CD4-positive, alpha-beta T cell treated with Interleukin-21 for 1 hour (primary cell): ENCODE data around the gene VPS37C.

Experiments
- DNase-seq: peaks from one replicate; pipeline ENCODE4 v3.0.0-alpha.2; 2020

VPS37C gene

DNA sequence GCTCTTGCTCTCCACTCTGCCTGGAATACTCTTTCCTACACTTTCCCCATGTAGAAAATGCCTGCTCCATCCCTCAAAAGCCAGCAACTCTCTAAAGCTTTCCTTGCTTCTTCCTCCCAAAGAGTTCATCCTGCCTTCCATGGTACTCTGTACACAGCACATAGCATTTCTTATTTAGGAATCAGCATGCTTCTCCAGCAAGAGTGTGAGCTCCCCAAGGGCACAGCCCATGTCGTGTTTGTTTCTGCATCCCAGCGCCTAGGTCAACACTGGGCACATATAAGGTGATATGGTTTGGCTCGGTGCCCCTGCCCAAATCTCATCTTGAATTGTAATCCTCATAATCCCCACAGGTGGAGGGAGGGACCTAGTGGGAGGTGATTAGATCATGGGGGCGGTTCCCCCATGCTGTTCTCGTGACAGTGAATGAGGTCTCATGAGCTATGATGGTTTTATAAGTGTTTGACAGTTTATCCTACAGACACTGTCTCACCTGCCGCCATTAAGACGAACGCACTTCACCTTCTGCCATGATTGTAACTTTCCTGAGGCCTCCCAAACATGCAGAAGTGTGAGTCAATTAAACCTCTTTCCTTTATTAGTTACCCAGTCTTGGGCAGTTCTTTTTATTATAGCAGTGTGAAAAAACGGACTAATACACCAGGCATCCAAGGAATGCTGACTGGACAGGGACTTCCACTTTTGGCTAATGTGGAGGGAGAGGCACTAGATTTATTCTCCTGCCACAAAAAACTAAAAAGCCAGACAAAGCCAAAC, 8.2 kb downstream of the VPS37C start:
- DNase-seq, result no peak

DNA sequence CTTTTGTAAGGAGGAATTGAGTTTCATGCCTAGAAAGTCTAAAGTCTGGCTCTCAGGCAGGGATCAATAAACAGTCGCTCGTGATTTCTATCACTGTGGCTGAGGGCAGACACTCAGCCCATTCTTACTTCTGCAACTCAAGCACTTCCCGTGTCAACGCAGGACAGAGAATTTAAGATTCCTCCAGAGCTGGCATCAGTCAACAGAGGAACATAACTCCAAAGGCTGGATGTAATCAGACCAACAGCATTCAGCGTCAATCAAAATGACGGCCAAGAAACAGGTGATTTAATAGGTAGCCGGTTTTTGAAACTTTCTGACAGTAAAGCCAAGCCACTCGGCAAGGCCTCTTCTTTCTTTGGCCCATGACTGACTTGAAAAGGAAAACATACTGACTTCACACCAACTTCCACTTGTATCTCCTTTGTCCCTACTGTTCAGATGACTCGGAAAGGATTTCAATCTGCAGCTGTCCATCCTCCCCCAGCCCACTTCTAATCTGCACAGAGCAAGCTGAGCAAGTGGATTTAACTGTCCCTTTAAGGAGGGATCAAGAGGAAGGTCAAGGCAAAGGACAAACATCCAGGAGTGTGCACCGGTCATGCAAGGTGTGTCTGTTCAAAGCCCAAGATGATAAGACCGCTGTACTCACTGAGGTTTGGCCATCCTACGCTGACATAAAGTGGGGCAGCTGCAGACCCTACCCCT, 9.5 kb downstream of the VPS37C start:
- DNase-seq, result no peak

DNA sequence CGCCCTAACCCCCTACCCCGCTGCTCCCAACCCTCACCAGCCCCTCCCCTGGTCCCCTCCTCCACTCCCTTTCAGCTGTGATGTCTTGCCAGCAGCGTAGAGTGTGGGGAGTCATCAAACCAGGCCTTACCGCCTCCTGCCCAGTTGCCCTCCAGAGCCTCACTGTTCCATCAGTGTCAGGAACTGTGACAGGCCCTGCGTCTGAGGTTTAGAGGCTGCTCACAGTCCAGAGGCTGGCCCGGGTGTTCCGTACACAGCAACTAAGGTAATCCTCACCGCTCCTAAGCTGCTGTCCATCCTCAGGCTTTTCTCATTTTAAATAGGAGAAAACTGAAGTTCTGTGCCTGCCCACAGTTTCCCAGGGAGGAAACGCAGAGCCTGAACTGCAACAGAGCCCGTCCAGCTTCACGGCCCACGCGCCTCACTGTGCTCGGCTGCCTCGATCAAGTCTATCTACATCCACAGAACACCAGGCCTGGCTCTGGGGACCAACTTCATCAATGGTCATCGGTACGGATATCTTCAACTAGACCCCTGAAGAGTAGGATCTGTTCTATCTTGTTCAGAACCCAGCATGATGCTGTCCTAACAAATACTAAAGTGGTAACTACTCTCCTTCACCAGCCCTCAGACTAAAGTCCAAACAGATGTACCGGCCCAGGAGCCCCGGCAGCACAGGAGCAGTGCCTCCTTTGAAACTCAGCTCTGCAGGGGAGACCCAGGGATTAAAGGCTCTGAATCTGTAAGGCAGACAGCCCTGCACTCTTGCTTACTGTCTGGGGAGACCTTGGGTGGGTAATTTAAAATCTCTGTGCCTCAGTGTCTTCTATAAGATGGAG, 10.3 kb downstream of the VPS37C start:
- DNase-seq, result no peak

DNA sequence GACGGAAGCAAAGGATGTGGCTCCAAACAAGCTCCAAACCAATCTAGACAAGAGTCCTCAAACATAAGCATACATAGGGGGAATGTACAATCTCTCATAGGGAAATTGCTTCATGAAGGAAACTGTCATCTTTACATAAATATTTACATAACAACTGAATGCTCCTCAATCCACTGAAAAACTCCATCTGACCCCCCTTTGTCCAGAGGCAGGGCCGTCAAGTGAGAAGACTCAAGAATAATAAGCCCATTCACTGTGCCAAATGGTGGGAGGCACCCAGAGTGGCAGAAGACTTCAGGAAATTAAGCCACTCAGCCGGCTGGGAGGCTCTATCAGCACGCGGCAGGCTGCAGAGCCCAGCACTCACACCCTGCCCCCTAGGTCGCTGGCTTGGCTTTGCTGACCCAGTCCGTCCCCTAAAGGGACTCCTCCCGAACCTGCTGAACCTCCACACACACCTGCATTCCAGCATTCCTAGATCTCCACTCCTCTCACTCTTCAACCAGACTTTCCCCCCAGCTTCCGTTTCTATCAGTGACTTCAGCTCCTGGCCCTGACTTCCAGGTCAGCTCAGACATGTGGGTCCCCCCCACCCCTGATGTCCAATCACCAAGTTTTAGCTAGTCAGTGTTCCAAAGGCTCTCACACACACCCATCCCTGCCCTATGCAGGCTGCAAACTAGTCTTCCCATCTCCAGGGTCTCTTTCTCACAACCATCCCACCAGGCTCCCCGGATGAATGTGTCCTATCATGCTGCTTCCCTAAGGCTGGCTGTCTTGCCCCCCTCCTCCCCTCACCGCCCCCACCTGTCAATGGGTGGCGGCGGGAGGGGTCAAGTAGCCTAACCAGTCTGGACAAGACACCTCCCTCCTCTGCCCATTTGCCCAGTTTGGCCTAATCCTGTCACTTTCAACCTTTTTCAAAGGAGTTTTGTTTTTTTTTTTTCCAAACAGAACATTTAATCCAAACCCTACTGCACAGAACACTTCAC, 11.3 kb downstream of the VPS37C start:
- no peak for DNase-seq

DNA sequence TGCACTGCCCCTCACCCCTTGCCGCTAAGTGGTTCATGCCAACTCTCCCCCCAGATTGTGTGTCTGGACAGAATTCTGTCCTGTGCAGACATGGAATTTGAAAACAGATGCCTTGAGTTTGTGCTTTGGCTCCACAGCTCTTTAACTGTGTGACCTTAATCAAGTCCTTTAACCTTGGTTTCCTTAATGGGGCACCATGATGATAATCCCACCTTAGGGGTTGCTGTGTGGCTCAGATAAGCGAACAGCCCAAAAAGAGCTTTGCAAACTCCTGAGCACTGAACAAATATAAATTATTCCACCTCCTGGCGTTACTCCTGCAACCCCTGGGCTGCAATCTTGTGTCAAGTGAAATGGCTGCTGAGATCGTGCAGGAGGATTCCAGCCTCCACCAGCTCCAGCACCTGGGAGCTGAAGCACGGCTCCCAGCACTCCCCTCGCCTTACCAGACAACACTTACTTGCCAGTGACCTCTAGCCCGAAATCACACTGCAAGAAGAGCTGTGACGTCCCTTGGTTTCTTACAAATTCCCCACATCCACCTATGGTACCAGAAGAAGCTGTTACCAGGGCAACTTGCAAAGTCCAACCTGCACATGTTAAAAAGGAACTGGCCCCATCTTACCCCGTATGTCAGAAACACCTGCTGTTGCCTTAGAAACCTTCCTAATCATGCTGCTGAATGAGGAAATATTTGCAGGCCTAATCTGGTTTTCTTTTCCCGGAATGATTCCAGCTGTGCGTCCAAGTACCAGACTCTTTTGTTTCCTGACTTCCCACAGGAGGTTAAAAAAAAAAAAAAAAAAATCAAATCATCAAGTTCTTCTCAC, 13.2 kb downstream of the VPS37C start:
- no peak for DNase-seq

DNA sequence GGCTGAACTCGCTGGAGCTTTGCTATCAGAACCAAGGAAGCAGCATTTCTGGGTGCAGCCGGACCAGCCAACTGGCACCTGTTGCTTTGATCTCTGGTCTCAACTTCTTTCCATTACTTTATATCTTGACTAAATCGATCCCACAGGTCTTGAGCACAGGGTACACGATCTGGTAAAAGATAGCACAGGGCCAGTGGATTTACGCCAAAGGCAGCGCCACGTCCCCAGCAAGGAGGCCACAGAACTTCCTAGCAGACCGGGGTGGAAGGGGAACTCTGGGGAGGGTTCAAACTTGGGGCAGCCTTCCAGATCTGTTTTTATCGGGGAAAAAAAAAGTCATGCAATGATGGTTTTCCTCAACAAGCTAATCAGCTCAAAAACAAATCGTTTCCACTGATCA, 14.0 kb downstream of the VPS37C start:
- DNase-seq, result no peak

DNA sequence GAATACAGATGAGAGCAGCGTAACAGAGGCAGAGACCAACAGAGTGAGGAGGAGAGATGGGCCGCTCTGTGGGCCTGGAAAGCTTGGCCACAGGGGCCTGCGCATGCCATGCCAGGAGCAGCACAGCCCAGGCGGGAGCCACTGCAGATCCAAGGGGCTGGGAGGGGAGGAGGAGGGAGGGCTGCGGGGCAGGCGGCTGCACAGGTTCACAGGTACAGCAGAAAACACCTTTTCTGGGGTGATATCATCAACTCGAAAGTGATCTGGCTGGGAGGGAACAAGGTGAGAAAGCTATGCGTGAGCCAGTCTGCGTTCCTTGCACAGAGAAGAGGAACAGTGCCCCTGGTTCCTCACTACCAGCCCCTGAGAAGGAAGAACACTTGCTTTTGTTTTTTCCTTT, 14.8 kb downstream of the VPS37C start:
- no peak for DNase-seq

DNA sequence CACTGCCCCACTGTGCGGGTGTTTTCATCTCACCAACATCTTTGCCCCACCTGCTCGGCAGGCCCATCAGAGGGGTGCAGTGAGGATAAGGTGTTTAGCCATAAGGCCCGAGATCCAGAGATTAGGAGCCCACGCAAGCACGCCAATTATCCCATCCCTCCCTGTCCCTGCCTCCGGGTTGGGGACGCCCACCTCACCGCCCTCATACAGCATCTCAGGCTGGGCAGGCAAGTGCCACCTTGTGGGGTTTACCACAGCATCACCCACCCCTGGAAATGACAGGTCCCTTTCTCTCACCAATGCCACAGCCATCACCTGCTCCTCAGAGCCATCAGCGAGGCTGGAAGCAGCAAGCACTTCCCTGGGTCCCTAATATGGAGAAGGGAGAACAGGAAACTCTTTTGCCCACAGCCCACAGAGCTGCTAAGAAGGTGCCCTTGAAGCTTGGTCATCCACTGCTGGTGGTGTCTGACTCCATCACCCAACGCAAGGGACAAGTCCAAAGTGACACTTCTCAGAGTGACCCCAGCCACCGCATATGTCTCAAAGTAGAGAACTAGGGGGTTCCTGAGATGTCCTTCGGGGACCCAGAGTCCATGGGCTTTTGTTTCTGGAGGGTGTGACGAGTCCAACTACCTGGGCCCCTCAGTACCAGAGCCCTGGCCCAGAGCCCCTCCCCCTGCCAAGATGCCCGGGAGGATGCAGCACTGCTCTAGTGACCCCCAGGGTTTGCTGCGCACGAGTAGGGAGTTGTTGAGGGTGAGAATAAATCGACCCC, 15.8 kb downstream of the VPS37C start:
- DNase-seq, result no peak

DNA sequence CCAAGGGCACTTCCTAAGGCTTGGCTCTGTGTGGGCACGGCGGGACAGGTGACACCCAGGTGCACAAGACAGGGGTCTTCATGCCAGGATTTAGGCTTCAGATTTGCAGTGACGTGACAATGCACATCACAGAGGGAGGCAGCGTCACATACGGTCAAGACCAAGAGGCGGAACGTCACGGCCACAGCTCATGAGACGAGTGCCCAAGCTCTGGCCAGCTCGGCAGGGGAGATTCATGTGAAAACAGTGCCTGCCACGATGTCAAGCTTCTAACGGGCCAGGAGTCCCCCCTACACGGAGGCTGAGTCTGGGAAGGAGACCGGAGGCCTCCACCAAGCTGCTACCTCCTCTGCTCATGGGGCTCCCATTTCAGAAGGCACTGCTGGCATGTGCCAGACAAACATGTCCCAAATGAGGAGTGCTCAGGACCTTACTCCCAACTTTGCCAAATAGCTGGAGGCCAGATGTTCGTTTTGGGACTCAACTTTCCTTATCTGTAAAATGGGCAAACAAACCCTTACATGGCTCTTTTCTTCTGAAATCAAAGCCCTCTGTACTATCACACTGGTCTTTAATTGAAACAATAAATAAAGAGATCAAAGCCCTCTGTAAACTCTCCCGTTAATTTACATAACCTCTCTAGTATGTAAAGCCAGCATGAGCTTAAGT, 16.6 kb downstream of the VPS37C start:
- DNase-seq, result no peak

DNA sequence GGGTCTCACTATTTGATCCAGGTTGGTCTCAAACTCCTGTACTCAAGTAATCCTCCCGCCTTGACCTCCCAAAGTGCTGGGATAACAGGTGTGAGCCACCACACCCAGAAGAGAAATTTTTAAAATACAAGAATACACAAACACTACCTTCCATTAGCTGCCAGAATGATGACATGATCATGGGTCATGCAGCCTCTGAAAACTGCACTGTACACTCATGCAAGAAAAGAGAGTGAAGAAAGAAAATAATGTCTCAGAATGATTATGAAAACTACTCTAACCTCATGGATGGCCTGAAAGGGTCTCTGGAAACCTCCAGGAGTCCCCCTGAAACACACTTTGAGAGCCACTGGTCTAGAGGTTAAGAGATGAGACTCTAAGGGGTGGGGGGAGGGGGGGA, 18.8 kb downstream of the VPS37C start:
- DNase-seq, result no peak

DNA sequence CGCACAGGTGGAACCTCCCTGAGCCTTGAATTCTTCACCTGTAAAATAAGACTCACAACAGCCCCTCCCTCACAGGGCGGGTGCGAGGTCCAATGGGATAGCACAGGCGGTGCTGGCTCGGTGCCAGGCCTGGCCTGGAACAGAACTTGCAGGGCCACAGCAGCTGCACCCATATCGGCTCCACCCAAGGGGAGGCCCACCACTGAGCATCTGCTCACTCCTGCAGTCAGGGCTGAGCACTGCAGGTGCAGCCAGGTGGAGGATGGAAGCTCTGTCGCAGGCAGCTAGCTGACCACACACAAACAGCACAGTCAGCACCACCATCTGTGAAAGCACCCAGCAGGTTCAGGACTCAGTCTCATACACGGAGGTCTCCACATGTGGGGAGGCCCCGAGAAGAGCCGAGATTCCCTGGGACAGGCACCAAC, 19.6 kb downstream of the VPS37C start:
- no peak for DNase-seq

DNA sequence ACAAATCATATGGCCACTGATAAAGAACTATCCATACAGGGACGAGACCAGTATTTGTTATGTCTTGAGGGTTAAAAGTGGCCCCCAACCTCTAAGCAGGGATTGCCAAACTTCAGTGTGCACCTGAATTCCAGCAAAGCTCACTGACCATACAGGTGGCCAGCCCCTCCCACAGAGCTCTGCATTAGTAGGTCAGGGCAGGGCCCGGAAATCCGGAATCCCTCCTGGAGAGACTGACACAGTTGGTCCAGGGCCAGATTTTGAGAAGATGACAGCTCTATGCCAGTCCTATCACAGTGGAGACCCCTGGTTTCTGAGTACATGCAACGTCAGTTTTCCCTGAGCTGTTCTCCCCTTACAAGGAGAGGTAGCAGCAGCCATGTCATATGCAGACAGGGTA, 20.8 kb downstream of the VPS37C start:
- DNase-seq, result no peak

DNA sequence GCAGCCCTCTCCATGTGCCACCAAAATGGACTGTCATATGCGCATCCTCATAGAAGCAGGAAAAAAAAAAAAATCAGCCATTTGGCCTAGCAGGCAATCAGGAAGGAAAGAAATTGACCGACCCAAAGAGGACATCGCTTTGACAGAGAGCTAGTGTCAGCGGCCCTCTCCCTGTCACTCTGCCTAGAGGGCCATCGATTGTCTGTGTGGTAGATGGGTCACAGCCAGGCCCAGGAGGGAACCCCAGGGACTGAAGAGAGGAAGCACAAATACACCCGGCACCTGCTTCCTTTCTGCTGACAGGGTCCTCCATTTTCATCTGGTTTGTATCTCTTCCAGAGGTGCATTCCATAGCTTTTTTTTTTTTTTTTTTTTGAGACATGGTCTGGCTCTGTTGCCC, 21.8 kb downstream of the VPS37C start:
- no peak for DNase-seq

DNA sequence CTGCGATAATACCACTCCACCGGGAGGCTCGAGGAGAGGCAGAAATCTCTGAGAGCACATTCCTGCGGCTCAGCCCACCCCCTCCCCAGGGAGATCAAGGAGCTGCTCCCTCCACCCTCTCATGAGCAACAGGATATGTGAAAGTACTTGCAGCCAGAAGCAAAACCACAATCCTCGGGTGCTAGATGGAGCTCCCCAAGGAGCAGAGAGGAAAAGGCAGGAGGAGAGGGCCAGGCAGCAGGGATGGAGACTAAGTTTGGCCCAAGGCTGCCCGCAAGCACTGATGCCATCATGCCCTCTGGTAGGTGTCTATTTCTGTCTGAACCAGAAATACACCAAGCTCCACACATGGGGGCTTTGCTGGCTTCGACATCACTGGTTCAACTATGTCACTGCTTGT, 22.3 kb downstream of the VPS37C start:
- DNase-seq, result no peak

DNA sequence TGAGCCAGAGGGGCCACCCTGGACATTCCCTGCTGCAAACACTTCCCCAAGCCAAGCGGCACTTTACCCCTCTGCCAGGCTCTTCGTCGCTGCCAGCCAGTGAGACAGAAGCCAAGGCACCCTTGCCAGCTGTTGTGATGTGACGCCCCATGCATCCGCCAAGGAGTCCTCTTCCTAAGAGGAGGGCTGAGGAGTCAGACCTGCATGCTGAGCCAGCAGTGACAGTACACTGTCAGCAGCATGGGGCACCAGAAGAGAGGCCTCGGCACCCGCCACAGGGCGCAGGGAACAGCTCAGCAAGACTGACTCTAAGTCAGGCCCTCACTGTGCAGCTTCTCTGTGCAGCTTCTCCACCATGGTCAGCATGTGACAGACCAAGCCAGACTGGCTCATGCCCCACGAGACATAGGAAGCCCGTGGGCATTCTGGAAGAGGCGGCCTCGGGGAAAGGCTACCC, 26.4 kb downstream of the VPS37C start:
- no peak for DNase-seq

DNA sequence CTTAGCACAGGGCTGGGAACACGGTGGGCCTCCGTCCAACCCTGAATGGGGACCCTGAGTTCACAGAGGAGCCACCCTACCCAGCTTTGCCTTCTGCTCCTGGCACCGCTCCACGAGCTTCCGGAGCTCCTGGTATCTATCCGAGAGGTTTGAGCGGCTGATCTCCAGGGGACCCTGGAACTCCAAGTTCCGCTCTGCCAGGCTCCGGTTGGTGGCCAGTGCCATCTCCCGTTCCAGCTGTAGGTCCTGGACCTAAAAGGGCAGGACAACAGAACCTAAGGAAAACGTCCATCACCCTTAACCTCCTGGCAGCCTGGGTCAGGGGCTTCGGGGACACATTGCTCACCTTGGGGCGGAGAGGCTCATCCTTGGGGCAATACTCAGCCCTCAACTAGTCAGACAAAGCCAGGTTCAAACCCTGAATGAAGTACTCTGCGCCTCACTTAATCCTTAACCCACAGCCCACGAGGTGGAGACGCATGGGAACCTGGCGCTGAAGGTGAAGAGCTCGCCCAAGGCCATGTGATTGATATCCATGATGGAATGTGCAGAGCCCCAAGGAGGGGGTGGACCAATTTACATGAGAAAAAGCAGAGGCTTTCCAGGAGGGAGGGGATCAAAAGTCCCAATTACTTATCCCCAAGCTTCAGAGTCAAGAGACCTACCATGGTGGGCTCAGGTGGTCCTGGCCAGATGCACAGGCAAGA, 27.1 kb downstream of the VPS37C start:
- no peak for DNase-seq

DNA sequence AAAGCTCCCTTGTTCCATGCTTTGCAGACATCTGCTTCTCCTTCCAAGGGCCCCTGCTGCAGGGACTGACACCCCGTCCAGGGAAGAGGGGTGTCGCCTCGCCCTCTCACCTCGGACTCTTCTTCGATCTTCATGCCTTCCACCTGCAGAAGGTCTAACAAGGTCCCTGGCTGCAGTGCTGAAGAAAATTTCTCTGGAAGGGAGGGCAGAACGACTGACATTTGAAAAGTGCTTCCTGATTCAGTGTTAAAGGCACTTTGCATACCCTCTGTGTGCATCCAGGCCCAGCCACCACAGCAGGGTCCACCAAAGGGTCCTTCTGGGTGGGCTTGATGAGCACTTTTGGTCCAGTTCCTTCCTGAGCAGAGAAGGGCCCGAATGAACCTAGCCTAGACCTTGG, 28.1 kb downstream of the VPS37C start:
- DNase-seq, result no peak

DNA sequence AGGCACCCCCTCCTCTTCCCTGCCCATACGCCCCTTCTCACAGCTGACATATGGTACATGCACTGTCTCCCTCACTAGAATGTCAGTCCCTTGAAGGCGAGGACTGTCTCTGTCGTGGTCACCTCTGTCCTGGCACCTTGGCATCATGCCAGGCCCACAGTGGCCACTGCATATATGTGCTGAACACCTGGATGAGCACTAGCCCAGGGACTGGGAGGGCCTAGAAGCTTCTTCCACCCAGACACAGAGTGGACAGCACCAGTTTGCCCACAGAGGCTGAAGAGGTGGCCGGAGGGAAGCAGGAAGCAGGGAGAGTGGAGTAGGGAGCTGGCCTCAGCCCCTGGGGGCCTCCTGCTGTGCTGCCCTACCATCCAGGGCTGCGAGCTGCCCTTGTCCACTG, 28.6 kb downstream of the VPS37C start:
- DNase-seq, result no peak

DNA sequence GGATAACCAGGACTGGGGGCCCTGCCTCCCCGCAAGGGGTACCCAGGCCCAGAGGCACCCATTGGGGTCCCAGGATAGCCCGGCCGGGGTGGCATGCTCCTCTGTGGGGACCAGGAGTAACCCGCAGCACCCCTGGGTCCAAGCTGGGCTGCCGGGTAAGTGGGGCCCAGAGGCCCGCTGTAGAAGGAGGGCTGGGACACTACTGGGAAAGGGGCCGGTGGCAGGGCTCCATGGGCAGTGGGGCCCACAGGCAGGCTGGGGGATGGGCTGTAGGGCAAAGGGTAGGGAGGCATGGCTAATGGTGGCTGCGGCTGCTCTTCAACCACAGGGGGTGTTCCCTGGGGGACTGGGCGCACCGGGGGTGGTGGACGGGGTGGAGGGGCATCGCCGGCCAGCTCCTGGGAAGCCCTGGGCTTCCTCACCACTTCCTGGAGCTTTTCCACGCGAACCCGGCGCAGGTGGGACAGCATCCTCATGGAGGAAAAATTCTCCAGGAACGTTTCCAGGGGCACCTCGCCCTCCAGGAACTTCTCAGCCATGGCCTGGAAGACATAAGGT, 29.1 kb downstream of the VPS37C start:
- DNase-seq, result no peak
